HepG2 (cell line): ENCODE measurements around the gene GFOD1. TPM values are rescaled to one million over a fixed set of nuclear protein-coding genes. Genes with fewer than 3 reads are reported as not detected.

Experiments
- ATAC-seq: fragments of 200-7000 bp; cut with Tn5 transposase; 3 replicates; pipeline ENCODE4 v1.9.1; 2020; ENCODE audit warnings: mild to moderate bottlenecking, moderate library complexity
- BruUV-seq: library from RNA; stranded (reverse); fragments of 400-500 nt; replicated peaks from 2 replicates; lab custom pipeline; 2021; lab: Mats Ljungman, UMichigan
- CTCF ChIA-PET: fragments of 300-600 bp; formaldehyde crosslinking; extraction: SDS; loops from one replicate; lab custom pipeline; 2021; ENCODE audit warnings: low total read pairs, inconsistent platforms, low intra/inter-chr PET ratio; lab: Yijun Ruan, JAX
- POLR2A ChIA-PET: fragments of 350-600 bp; sonication (Branson Sonifier 250); formaldehyde crosslinking; loops from one replicate; lab custom pipeline; 2020; ENCODE audit warnings: antibody characterized with exemption, inconsistent platforms; lab: Yijun Ruan, JAX
- DNase-seq: peaks from one replicate; pipeline ENCODE4 v3.0.0-alpha.2; 2015; ENCODE audit warnings: low spot score
- FAIRE-seq: peaks from 3 replicates; lab custom pipeline; 2011; peaks lifted over from hg19 to GRCh38; lab: Jason Lieb, UNC
- H2AFZ ChIP-seq: one replicate; pipeline ENCODE4 v1.6.1; 2011; ENCODE audit warnings: low read length, inconsistent platforms
- H3K27ac ChIP-seq: fragments of 300-600 bp; 3 replicates; pipeline ENCODE4 v1.8.0; 2011; ENCODE audit warnings: mixed run types, mild to moderate bottlenecking, mixed read lengths, low read length, inconsistent platforms; ENCODE audit not compliant: insufficient read depth; ENCODE audit errors: extremely low read length
- H3K27me3 ChIP-seq, 2 experiments: fragments of 200-600 bp in 1 of 2; 2 replicates in 1 of 2; 3 replicates in 1 of 2; pipeline versions ENCODE4 v1.6.0 to v1.8.0; 2011; ENCODE audit warnings: low read length in 2 of 2, mild to moderate bottlenecking in 2 of 2, moderate library complexity in 2 of 2, inconsistent platforms in 1 of 2; ENCODE audit not compliant: insufficient read depth in 2 of 2, control insufficient read depth in 1 of 2
- H3K36me3 ChIP-seq, 2 experiments: fragments of 200-600 bp in 1 of 2; replicated peaks in 1 of 2; 2 replicates in 1 of 2; 3 replicates in 1 of 2; pipeline versions ENCODE4 v1.5.1 to v1.8.0; 2011; ENCODE audit warnings: low read length in 2 of 2, inconsistent platforms in 1 of 2; ENCODE audit not compliant: insufficient read depth in 2 of 2, control insufficient read depth in 1 of 2
- H3K4me1 ChIP-seq: 2 replicates; pipeline ENCODE4 v1.5.1; 2012; ENCODE audit warnings: low read length, inconsistent platforms; ENCODE audit not compliant: insufficient read depth
- H3K4me2 ChIP-seq: 2 replicates; pipeline ENCODE4 v1.6.0; 2011; ENCODE audit warnings: low read depth, low read length, inconsistent platforms
- H3K4me3 ChIP-seq, 3 experiments: fragments of 200-600 bp in 1 of 3; sonication (generic), shearing (Covaris generic) in 1 of 3; replicated peaks in 1 of 3; 2 replicates each; pipeline ENCODE4 v1.5.1; 2011 to 2016; ENCODE audit warnings: low read length in 3 of 3, inconsistent platforms in 2 of 3, low read depth in 2 of 3, mild to moderate bottlenecking in 2 of 3, control low read depth in 1 of 3, mixed read lengths in 1 of 3; ENCODE audit not compliant: insufficient read depth in 1 of 3
- H3K79me2 ChIP-seq: one replicate; pipeline ENCODE4 v1.6.1; 2011; ENCODE audit warnings: low read length, inconsistent platforms; ENCODE audit not compliant: insufficient read depth
- H3K9ac ChIP-seq: 2 replicates; pipeline ENCODE4 v1.6.0; 2011; ENCODE audit warnings: mild to moderate bottlenecking, low read depth, low read length, inconsistent platforms; ENCODE audit not compliant: insufficient read depth
- H3K9me3 ChIP-seq: 2 replicates; pipeline ENCODE4 v1.5.1; 2012; ENCODE audit warnings: mild to moderate bottlenecking, low read length
- H4K20me1 ChIP-seq: 2 replicates; pipeline ENCODE4 v1.6.0; 2011; ENCODE audit warnings: inconsistent platforms, mild to moderate bottlenecking, low read length, moderate library complexity; ENCODE audit not compliant: insufficient read depth
- ATF4 ChIP-seq, 2 experiments: fragments of 450-650 bp in 1 of 2; sonication (generic) in 1 of 2; formaldehyde crosslinking; IDR thresholded peaks; 2 replicates each; pipeline versions ENCODE4 v1.5.0 to v1.8.0; 2020 to 2022; ENCODE audit warnings: mild to moderate bottlenecking in 1 of 2, missing genetic modification reagents in 1 of 2
- BCL3 ChIP-seq: sonication (generic); formaldehyde crosslinking; IDR thresholded peaks from 2 replicates; pipeline ENCODE4 v1.5.1; 2020; ENCODE audit warnings: mild to moderate bottlenecking, missing genetic modification reagents, moderate library complexity
- CTCF ChIP-seq: sonication (generic); formaldehyde crosslinking; IDR thresholded peaks from 2 replicates; pipeline ENCODE4 v1.5.0; 2020; ENCODE audit warnings: mild to moderate bottlenecking, missing genetic modification reagents, moderate library complexity
- E2F2 ChIP-seq: sonication (generic); formaldehyde crosslinking; IDR thresholded peaks from 2 replicates; pipeline ENCODE4 v1.4.0; 2020; ENCODE audit warnings: missing genetic modification reagents, borderline replicate concordance
- FUBP1 ChIP-seq: sonication (generic); formaldehyde crosslinking; IDR thresholded peaks from 2 replicates; pipeline ENCODE4 v1.5.1; 2020; ENCODE audit warnings: missing genetic modification reagents, mild to moderate bottlenecking, borderline replicate concordance
- HNRNPH1 ChIP-seq: fragments of 200-400 bp; formaldehyde crosslinking; optimal IDR thresholded peaks from 2 replicates; pipeline ENCODE3; 2017; ENCODE audit warnings: mild to moderate bottlenecking, low read depth, low read length
- MLX ChIP-seq: IDR thresholded peaks from 2 replicates; pipeline ENCODE4 v1.6.1; 2016
- MTERF4 ChIP-seq: sonication (generic); formaldehyde crosslinking; IDR thresholded peaks from 2 replicates; pipeline ENCODE4 v1.8.0; 2023; ENCODE audit warnings: mild to moderate bottlenecking, missing genetic modification reagents
- NPAS2 ChIP-seq: sonication (generic); formaldehyde crosslinking; IDR thresholded peaks from 2 replicates; pipeline ENCODE4 v1.8.0; 2022; ENCODE audit warnings: mild to moderate bottlenecking, missing genetic modification reagents, borderline replicate concordance
- PHF21A ChIP-seq: sonication (generic); formaldehyde crosslinking; IDR thresholded peaks from 2 replicates; pipeline ENCODE4 v1.5.0; 2020; ENCODE audit warnings: mild to moderate bottlenecking, missing genetic modification reagents
- THAP11 ChIP-seq: IDR thresholded peaks from 2 replicates; pipeline ENCODE4 v1.6.1; 2016; ENCODE audit warnings: missing biosample characterization, missing genetic modification reagents
- U2AF2 ChIP-seq: fragments of 200-400 bp; formaldehyde crosslinking; IDR thresholded peaks from 2 replicates; pipeline ENCODE4 v1.6.1; 2017; ENCODE audit warnings: low read depth, mild to moderate bottlenecking, low read length
- WIZ ChIP-seq: sonication (generic); formaldehyde crosslinking; IDR thresholded peaks from 2 replicates; pipeline ENCODE4 v1.5.1; 2020; ENCODE audit warnings: mild to moderate bottlenecking, missing genetic modification reagents
- ZMYM4 ChIP-seq: sonication (generic); formaldehyde crosslinking; IDR thresholded peaks from 2 replicates; pipeline ENCODE4 v1.8.1; 2023; ENCODE audit warnings: mild to moderate bottlenecking, missing genetic modification reagents
- ZNF143 ChIP-seq: sonication (generic); formaldehyde crosslinking; IDR thresholded peaks from 2 replicates; pipeline ENCODE4 v1.4.0; 2020; ENCODE audit warnings: missing genetic modification reagents
- ZSCAN9 ChIP-seq: IDR thresholded peaks from 2 replicates; pipeline ENCODE4 v1.6.1; 2016; ENCODE audit warnings: borderline replicate concordance
- WGBS: methylation state at CpG from one replicate; pipeline ENCODE4 v1.1.6; 2017; ENCODE audit warnings: low lambda C conversion rate; 5-methylcytosine and 5-hydroxymethylcytosine counted together
- in situ Hi-C: cut with HindIII; loops from 2 replicates; pipeline ENCODE4 v1.10.0; 2017; ENCODE audit warnings: low pct_unique_long_range_greater_than_20kb; ENCODE audit not compliant: extremely low pct_ligation_motif_present
- intact Hi-C: fragments of 100-400 bp; cut with micrococcal nuclease; formaldehyde crosslinking; loops from one replicate; pipeline ENCODE4 v1.10.0; 2022; ENCODE audit not compliant: unreplicated experiment
- polyA plus RNA-seq, 8 experiments: library from polyadenylated mRNA; depleted of rRNA in 3 of 8; stranded (reverse) in 7 of 8; unstranded in 1 of 8; fragments of >200 nt; fragmentation: Illumina TruSeq in 4 of 8; extraction: Trizol in 4 of 8; gene quantifications; 2 replicates each; pipeline versions ENCODE4 v1.2.1 to v1.2.3, GENCODE V29; 2011 to 2016; ENCODE audit warnings: low read depth in 4 of 8, missing spikeins in 1 of 8, mixed read lengths in 1 of 8; ENCODE audit not compliant: insufficient read depth in 1 of 8
- total RNA-seq, 5 experiments: library from RNA; depleted of rRNA; stranded (reverse); fragments of >200 nt; fragmentation: Illumina TruSeq; extraction: Trizol; gene quantifications; 2 replicates each; pipeline ENCODE4 v1.2.3, GENCODE V29; 2016; ENCODE audit warnings: low read depth in 1 of 5

GFOD1 gene
- total and polyA plus RNA-seq, 2 of the 13 experiments (the other 11 are each of a cell fraction or from before 2014, with no cell fraction given): 1.9 to 6.4 TPM

- CTCF ChIA-PET: interaction anchor here (3.0 kb wide), 1 partner anchor 203 kb away, joined by 37 read pairs; no protein-coding TSS in a partner anchor
- Histone ChIP-seq H4K20me1 (no peaks in the 10 kb centered on the region), H3K9ac (no peak overlapping the region), H3K4me2 (no peak overlapping the region), H3K9me3 (no peaks in the 10 kb centered on the region), H3K27me3 (peaks cover 0 to 8% of the 10 kb centered on the region in 2 experiments; a peak in 3 of 5 replicates), H3K27ac (no peak overlapping the region), H3K36me3 (no peaks in the 10 kb centered on the region), H3K79me2 (no peaks in the 10 kb centered on the region), H3K4me1 (peaks cover 16% of the 10 kb centered on the region), H2AFZ (no peak overlapping the region), H3K4me3 (no peak overlapping the region)
- FAIRE-seq (no peak), ATAC-seq (no peak), DNase-seq (no peak)
- WGBS: 14% methylated on average over 3 of the region's 3 CpGs
- POLR2A ChIA-PET: no interaction called here
- no TSS peak for BruUV-seq
- TF ChIP-seq HNRNPH1: no peak
- TF ChIP-seq U2AF2: no peak
- TF ChIP-seq PHF21A (CRISPR knock-in tag): no peak
- no peak for TF ChIP-seq CTCF (CRISPR knock-in tag)
- no peak for TF ChIP-seq ZNF143 (CRISPR knock-in tag)
- no peak for TF ChIP-seq FUBP1 (CRISPR knock-in tag)
- no peak for TF ChIP-seq ZSCAN9
- TF ChIP-seq MTERF4: no peak
- no peak for TF ChIP-seq WIZ (CRISPR knock-in tag)
- TF ChIP-seq ZMYM4 (CRISPR knock-in tag): no peak
- TF ChIP-seq MLX (CRISPR knock-in tag): no peak
- TF ChIP-seq ATF4 (CRISPR knock-in tag; IDR thresholded peaks at IDR 0.05): no peak
- TF ChIP-seq BCL3 (CRISPR knock-in tag): no peak
- no peak for TF ChIP-seq E2F2 (CRISPR knock-in tag)
- TF ChIP-seq THAP11 (CRISPR knock-in tag): no peak
- TF ChIP-seq NPAS2 (CRISPR knock-in tag): no peak
- intact Hi-C loops (no loop called here), in situ Hi-C loops (loop anchor here (5.0 to 10.0 kb wide), 2 partner anchors 140 to 202 kb away; no protein-coding TSS in a partner anchor)
Observed at GRCh38 chr6:13334953-13335352, 152.4 kb downstream of the GFOD1 start.
